Measurements from ENCODE around the gene NADSYN1.

The NADSYN1 gene

DNA sequence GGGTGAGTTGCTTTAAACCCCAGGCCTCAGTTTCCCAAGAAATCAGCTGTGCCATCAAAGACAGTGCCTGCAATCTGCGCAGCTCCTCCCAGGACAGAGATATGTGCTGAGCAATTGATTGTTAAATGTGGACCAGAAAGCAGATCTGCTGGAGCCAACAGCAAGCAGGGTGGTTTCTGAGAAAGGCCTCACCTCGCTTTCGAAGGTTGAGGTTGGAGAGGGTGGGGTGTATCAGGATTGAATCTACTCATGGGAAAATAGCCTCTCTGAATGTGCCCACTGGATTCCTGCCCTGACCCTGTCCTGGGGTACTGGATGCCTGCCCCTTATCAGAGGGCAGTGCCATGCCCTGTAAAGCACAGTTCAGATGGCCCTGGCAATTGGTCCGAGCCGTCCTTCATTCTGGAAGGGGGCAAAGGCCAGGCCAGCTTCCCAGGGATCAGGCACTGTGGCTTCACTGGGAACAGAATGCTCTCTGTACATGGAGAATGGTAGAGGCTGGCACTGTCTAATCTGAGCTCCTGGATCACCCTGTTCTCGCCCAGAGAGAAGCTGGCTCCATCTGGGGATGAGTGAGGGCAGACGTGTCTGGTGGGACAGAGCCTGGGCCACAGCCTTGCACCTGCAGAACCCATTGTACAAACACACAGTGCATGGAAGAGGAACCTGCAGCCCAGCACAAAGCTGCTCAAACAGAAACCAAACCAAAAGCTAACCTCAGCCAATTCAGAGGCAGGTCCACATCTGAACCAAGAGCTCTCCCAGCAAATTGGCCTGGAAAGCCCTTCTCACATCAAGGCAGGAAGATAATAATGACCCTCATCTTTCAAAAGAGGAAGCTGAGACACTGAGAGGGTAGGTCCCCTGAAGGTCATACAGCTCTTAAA, 20.0 kb upstream of the NADSYN1 start:
- Histone ChIP-seq H3K4me3 (ENCODE audit: insufficient read depth, low read depth, low read length, poor library complexity, severe bottlenecking) (no peak overlapping the region), H3K27ac (ENCODE audit: insufficient read depth, low read length, poor library complexity, severe bottlenecking) (no peak overlapping the region), H3K36me3 (ENCODE audit: control insufficient read depth, insufficient read depth, low read length) (no peaks in the 10 kb centered on the region), H3K9me3 (ENCODE audit: control insufficient read depth, low read length) (no peaks in the 10 kb centered on the region), H3K4me1 (ENCODE audit: control insufficient read depth, insufficient read depth, low read length, poor library complexity, severe bottlenecking) (no peaks in the 10 kb centered on the region), H3K27me3 (replicated peaks; ENCODE audit: control insufficient read depth, insufficient read depth, low read length, poor library complexity, severe bottlenecking) (no peaks in the 10 kb centered on the region)
- DNase-seq, result no peak

- DNase-seq, result no peak
- Histone ChIP-seq H3K27ac (ENCODE audit: insufficient read depth, low read length, poor library complexity, severe bottlenecking) (no peak overlapping the region), H3K4me1 (ENCODE audit: control insufficient read depth, insufficient read depth, low read length, poor library complexity, severe bottlenecking) (no peaks in the 10 kb centered on the region), H3K4me3 (ENCODE audit: insufficient read depth, low read depth, low read length, poor library complexity, severe bottlenecking) (no peak overlapping the region), H3K27me3 (replicated peaks; ENCODE audit: control insufficient read depth, insufficient read depth, low read length, poor library complexity, severe bottlenecking) (no peaks in the 10 kb centered on the region), H3K36me3 (ENCODE audit: control insufficient read depth, insufficient read depth, low read length) (peaks cover 8% of the 10 kb centered on the region), H3K9me3 (ENCODE audit: control insufficient read depth, low read length) (no peaks in the 10 kb centered on the region)
Observed at GRCh38 chr11:71433648-71434450, 19.2 kb upstream of the NADSYN1 start.

DNA sequence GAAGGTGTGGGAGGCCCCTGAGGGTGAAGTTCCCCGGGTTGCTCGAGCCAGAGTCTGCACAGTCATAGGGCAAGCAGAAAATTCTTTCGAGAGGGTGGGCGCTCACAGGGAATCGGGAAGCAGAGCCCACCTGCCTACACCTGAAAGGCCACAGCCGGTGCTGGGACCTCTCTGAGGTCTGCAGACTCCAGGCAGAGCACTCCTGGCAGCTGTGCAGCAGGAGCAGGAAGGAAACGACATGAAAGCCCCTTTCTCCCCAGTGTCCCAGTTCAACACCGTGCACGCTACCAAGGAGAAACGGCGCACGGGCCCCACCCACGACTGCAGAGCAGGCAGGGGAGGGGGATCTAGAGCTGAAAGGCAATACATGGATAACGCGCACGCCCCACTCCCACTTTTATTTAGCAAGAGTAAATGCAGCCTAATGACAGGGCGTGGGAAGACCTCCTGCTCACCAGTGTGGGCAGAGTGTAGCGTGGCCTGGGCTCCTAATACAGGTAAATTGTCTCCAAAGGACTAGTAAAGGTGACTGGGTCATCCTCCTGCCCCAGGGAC, 18.4 kb upstream of the NADSYN1 start:
- H3K36me3 ChIP-seq (ENCODE audit: control insufficient read depth, insufficient read depth, low read length), result peaks cover 13% of the 10 kb centered on the region
- no peak for DNase-seq

DNA sequence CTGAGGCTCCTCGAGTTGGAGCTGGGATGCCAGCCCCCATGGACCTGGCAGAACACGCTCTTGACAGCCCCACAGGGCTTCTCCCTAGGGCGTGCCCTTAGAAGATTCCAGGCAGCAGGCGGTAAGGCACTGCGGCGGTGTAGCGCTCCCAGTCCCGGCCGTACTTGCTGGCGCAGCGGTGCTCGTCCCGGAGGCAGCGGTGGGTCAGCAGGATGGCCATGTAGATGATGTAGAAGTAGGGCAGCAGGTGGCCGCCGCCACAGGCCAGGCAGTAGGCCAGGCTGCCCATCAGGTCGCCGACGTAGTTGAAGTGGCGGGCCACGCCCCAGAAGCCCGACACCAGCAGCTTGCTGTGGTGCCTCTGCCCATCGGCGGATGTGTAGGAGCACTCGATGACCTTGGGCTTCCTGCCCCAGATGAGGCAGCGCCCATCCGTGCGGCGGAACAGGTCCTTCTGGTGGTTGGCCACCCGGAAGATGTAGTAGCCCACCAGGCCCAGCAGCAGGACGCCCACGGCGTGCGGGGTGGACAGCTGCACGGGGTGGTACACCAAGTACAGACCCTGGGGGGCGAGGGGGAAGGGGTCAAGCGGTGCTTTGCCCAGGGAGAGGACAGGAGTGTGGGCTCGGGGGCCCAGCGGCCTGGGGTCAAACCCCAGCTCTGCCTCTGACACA, 17.6 kb upstream of the NADSYN1 start:
- H3K27ac ChIP-seq (ENCODE audit: insufficient read depth, low read length, poor library complexity, severe bottlenecking), result no peak overlapping the region
- no peaks in the 10 kb centered on the region for H3K27me3 ChIP-seq (replicated peaks; ENCODE audit: control insufficient read depth, insufficient read depth, low read length, poor library complexity, severe bottlenecking)
- DNase-seq, result no peak
- no peak overlapping the region for H3K4me3 ChIP-seq (ENCODE audit: insufficient read depth, low read depth, low read length, poor library complexity, severe bottlenecking)
- peaks cover 17% of the 10 kb centered on the region for H3K36me3 ChIP-seq (ENCODE audit: control insufficient read depth, insufficient read depth, low read length)
- H3K4me1 ChIP-seq (ENCODE audit: control insufficient read depth, insufficient read depth, low read length, poor library complexity, severe bottlenecking), result no peaks in the 10 kb centered on the region
- H3K9me3 ChIP-seq (ENCODE audit: control insufficient read depth, low read length), result no peaks in the 10 kb centered on the region

More for the DNA sequence above, 18.4 kb upstream of the NADSYN1 start:
- Histone ChIP-seq H3K4me3 (ENCODE audit: insufficient read depth, low read depth, low read length, poor library complexity, severe bottlenecking) (no peak overlapping the region), H3K4me1 (ENCODE audit: control insufficient read depth, insufficient read depth, low read length, poor library complexity, severe bottlenecking) (no peaks in the 10 kb centered on the region), H3K9me3 (ENCODE audit: control insufficient read depth, low read length) (no peaks in the 10 kb centered on the region), H3K27ac (ENCODE audit: insufficient read depth, low read length, poor library complexity, severe bottlenecking) (no peak overlapping the region), H3K27me3 (replicated peaks; ENCODE audit: control insufficient read depth, insufficient read depth, low read length, poor library complexity, severe bottlenecking) (no peaks in the 10 kb centered on the region)

GRCh38 chr11:71436861-71437260, 16.1 kb upstream of the NADSYN1 start:
- Histone ChIP-seq H3K36me3 (ENCODE audit: control insufficient read depth, insufficient read depth, low read length) (peaks cover 28% of the 10 kb centered on the region), H3K27ac (ENCODE audit: insufficient read depth, low read length, poor library complexity, severe bottlenecking) (no peak overlapping the region)

DNA sequence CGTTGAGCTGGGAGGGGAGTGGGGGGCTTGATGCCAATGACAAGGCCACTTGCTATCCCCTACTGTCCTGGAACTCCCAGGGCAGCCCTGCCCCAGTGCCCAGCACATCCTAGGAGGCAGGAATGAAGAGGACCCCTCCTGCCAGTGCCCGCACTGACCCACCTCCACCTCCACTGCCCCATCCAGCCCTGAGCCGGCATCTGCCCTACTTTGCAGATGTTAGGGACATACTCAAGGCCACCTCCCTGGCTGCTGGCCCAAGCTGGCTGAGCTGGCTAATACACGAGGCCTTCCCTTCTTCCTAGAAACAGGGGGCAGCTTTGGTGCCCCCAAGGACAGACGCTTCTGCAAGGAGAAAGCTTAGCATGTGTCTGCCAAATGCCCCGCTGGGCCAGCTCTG, 15.6 kb upstream of the NADSYN1 start:
- H3K4me1 ChIP-seq (ENCODE audit: control insufficient read depth, insufficient read depth, low read length, poor library complexity, severe bottlenecking), result no peaks in the 10 kb centered on the region
- H3K4me3 ChIP-seq (ENCODE audit: insufficient read depth, low read depth, low read length, poor library complexity, severe bottlenecking), result no peak overlapping the region
- peaks cover 28% of the 10 kb centered on the region for H3K36me3 ChIP-seq (ENCODE audit: control insufficient read depth, insufficient read depth, low read length)
- no peak overlapping the region for H3K27ac ChIP-seq (ENCODE audit: insufficient read depth, low read length, poor library complexity, severe bottlenecking)
- H3K27me3 ChIP-seq (replicated peaks; ENCODE audit: control insufficient read depth, insufficient read depth, low read length, poor library complexity, severe bottlenecking), result no peaks in the 10 kb centered on the region
- no peaks in the 10 kb centered on the region for H3K9me3 ChIP-seq (ENCODE audit: control insufficient read depth, low read length)
- no peak for DNase-seq

More at GRCh38 chr11:71436861-71437260, 16.1 kb upstream of the NADSYN1 start:
- Histone ChIP-seq H3K27me3 (replicated peaks; ENCODE audit: control insufficient read depth, insufficient read depth, low read length, poor library complexity, severe bottlenecking) (no peaks in the 10 kb centered on the region), H3K4me3 (ENCODE audit: insufficient read depth, low read depth, low read length, poor library complexity, severe bottlenecking) (no peak overlapping the region), H3K4me1 (ENCODE audit: control insufficient read depth, insufficient read depth, low read length, poor library complexity, severe bottlenecking) (no peaks in the 10 kb centered on the region), H3K9me3 (ENCODE audit: control insufficient read depth, low read length) (no peaks in the 10 kb centered on the region)
- no peak for DNase-seq

GRCh38 chr11:71437879-71438278, 15.1 kb upstream of the NADSYN1 start:
- no peaks in the 10 kb centered on the region for H3K27me3 ChIP-seq (replicated peaks; ENCODE audit: control insufficient read depth, insufficient read depth, low read length, poor library complexity, severe bottlenecking)
- no peaks in the 10 kb centered on the region for H3K9me3 ChIP-seq (ENCODE audit: control insufficient read depth, low read length)
- no peak for DNase-seq
- H3K4me1 ChIP-seq (ENCODE audit: control insufficient read depth, insufficient read depth, low read length, poor library complexity, severe bottlenecking), result no peaks in the 10 kb centered on the region
- H3K4me3 ChIP-seq (ENCODE audit: insufficient read depth, low read depth, low read length, poor library complexity, severe bottlenecking), result no peak overlapping the region
- H3K36me3 ChIP-seq (ENCODE audit: control insufficient read depth, insufficient read depth, low read length), result peaks cover 31% of the 10 kb centered on the region
- no peak overlapping the region for H3K27ac ChIP-seq (ENCODE audit: insufficient read depth, low read length, poor library complexity, severe bottlenecking)

DNA sequence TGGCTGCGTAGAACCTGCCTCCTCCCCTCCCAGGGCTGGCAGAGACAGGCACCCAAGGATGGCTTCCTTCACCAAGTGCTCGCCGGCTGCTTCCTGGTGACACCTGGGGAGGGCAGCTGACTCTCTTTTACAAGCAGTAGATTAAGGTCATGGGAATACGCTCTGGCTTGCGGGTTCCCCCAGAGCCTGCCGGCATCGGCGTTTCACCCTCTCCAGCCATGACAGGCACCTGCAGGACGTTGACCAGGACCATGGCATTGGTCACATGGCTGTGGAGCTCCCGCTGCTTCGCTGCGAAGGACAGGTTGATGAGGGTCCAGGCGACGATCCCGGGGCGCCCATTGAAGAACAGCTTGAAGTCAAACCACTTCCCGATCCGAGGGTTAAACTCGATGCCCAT, 14.4 kb upstream of the NADSYN1 start:
- Histone ChIP-seq H3K27ac (ENCODE audit: insufficient read depth, low read length, poor library complexity, severe bottlenecking) (no peak overlapping the region), H3K4me1 (ENCODE audit: control insufficient read depth, insufficient read depth, low read length, poor library complexity, severe bottlenecking) (no peaks in the 10 kb centered on the region), H3K36me3 (ENCODE audit: control insufficient read depth, insufficient read depth, low read length) (peaks cover 39% of the 10 kb centered on the region), H3K9me3 (ENCODE audit: control insufficient read depth, low read length) (no peaks in the 10 kb centered on the region), H3K4me3 (ENCODE audit: insufficient read depth, low read depth, low read length, poor library complexity, severe bottlenecking) (no peak overlapping the region), H3K27me3 (replicated peaks; ENCODE audit: control insufficient read depth, insufficient read depth, low read length, poor library complexity, severe bottlenecking) (no peaks in the 10 kb centered on the region)
- no peak for DNase-seq

DNA sequence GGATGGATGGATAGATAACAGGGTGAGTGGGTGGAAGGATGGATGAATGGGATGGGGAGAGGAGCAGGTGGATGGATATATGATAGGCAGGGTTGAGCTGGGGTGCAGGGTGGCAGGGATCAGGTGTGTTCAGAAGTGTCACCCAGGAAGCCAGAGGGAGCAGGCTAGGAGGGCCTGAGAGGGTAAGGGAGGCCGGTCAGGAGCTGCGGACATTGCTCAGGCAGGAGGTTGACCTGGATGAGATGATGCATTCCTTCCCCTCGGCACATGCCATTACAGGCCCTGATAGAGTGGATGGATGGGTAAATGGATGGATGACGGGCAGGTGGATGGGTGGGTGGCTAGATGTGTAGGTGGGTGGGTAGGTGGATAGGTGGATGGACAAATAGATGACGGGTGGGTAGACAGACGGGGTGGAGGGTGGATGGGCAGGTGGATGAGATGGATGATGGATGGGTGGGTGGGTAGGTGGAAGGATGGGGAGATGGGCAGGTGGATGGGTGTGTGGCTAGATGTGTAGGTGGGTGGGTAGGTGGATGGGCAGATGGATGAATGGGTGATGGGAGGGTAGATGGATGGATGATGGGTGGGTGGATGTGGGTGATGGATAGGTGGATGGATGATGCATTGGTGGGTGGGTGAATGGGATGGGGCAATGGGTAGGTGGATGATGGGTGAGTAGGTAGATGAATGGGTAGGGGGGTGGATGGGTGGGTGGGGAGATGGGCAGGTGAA, 12.8 kb upstream of the NADSYN1 start:
- DNase-seq, result no peak
- no peak overlapping the region for H3K4me3 ChIP-seq (ENCODE audit: insufficient read depth, low read depth, low read length, poor library complexity, severe bottlenecking)
- no peaks in the 10 kb centered on the region for H3K9me3 ChIP-seq (ENCODE audit: control insufficient read depth, low read length)
- no peaks in the 10 kb centered on the region for H3K27me3 ChIP-seq (replicated peaks; ENCODE audit: control insufficient read depth, insufficient read depth, low read length, poor library complexity, severe bottlenecking)
- no peak overlapping the region for H3K27ac ChIP-seq (ENCODE audit: insufficient read depth, low read length, poor library complexity, severe bottlenecking)
- peaks cover 40% of the 10 kb centered on the region for H3K36me3 ChIP-seq (ENCODE audit: control insufficient read depth, insufficient read depth, low read length)
- no peaks in the 10 kb centered on the region for H3K4me1 ChIP-seq (ENCODE audit: control insufficient read depth, insufficient read depth, low read length, poor library complexity, severe bottlenecking)

Data from effector memory CD4-positive, alpha-beta T cell (primary cell).